ENCODE measurements around the gene NGEF.

Gene NGEF

GRCh38 chr2:232925153-232925820 lies 87.8 kb downstream of the NGEF start:
- Histone ChIP-seq H3K4me3 (ENCODE audit: low read depth, low read length) (no peak overlapping the region), H3K9me3 (ENCODE audit: control insufficient read depth, insufficient read depth, low read depth, low read length) (no peaks in the 10 kb centered on the region), H3K27ac (ENCODE audit: extremely low read depth, low read depth, low read length) (no peak overlapping the region), H3K4me1 (ENCODE audit: control insufficient read depth, insufficient read depth, low read length) (no peaks in the 10 kb centered on the region), H3K36me3 (ENCODE audit: control insufficient read depth in 2 of 2, insufficient read depth in 1 of 2, low read length in 2 of 2) (peaks cover 0 to 10% of the 10 kb centered on the region in 2 experiments; a peak in 1 of 3 replicates)
- ChIA-PET POLR2A (no interaction called here), CTCF (no interaction called here)
- TF ChIP-seq ZNF24 (tag by site-specific recombination; IDR thresholded peaks at IDR 0.05) = no peak
- peak; percentile 16; the same call in 1 of the 2 replicates for TF ChIP-seq ZIC2 (tag by site-specific recombination; IDR thresholded peaks at IDR 0.05)
- TF ChIP-seq ZBTB49 (tag by site-specific recombination; IDR thresholded peaks at IDR 0.05; ENCODE audit: low read depth) = no peak
- TF ChIP-seq ZNF169 (tag by site-specific recombination; IDR thresholded peaks at IDR 0.05) = no peak
- TF ChIP-seq ZNF157 (tag by site-specific recombination; IDR thresholded peaks at IDR 0.05) = no peak
- TF ChIP-seq PRDM10 (tag by site-specific recombination; IDR thresholded peaks at IDR 0.05) = no peak

GRCh38 chr2:232924433-232924832 lies 88.6 kb downstream of the NGEF start:
- H3K4me3 ChIP-seq (ENCODE audit: low read depth, low read length) = no peak overlapping the region
- H3K4me1 ChIP-seq (ENCODE audit: control insufficient read depth, insufficient read depth, low read length) = no peaks in the 10 kb centered on the region
- H3K27ac ChIP-seq (ENCODE audit: extremely low read depth, low read depth, low read length) = no peak overlapping the region
- no peaks in the 10 kb centered on the region for H3K9me3 ChIP-seq (ENCODE audit: control insufficient read depth, insufficient read depth, low read depth, low read length)
- CTCF ChIA-PET = no interaction called here
- H3K36me3 ChIP-seq (ENCODE audit: control insufficient read depth in 2 of 2, insufficient read depth in 1 of 2, low read length in 2 of 2) = peaks cover 0 to 17% of the 10 kb centered on the region in 2 experiments; a peak in 1 of 3 replicates
- POLR2A ChIA-PET = no interaction called here
- TF ChIP-seq GLIS2 (tag by site-specific recombination; IDR thresholded peaks at IDR 0.05) = no peak
- TF ChIP-seq SETDB1 (IDR thresholded peaks at IDR 0.05; ENCODE audit: insufficient read length, low read length) = peak; percentile 59

- Histone ChIP-seq H3K36me3 (ENCODE audit: control insufficient read depth in 2 of 2, insufficient read depth in 1 of 2, low read length in 2 of 2) (peaks cover 0 to 17% of the 10 kb centered on the region in 2 experiments; a peak in 1 of 3 replicates), H3K4me3 (ENCODE audit: low read depth, low read length) (no peak overlapping the region), H3K27ac (ENCODE audit: extremely low read depth, low read depth, low read length) (no peak overlapping the region), H3K9me3 (ENCODE audit: control insufficient read depth, insufficient read depth, low read depth, low read length) (no peaks in the 10 kb centered on the region), H3K4me1 (ENCODE audit: control insufficient read depth, insufficient read depth, low read length) (no peaks in the 10 kb centered on the region)
- ChIA-PET CTCF (no interaction called here), POLR2A (no interaction called here)
- TF ChIP-seq ZNF148 (tag by site-specific recombination; IDR thresholded peaks at IDR 0.05; ENCODE audit: borderline replicate concordance) (no peak), KLF16 (tag by site-specific recombination; IDR thresholded peaks at IDR 0.05) (no peak), CTCF (tag by site-specific recombination; IDR thresholded peaks at IDR 0.05) (no peak), ZNF639 (tag by site-specific recombination; IDR thresholded peaks at IDR 0.05) (no peak), GLIS1 (tag by site-specific recombination; IDR thresholded peaks at IDR 0.05) (no peak), HOXD13 (CRISPR knock-in tag; IDR thresholded peaks at IDR 0.05; ENCODE audit: borderline replicate concordance) (no peak), AEBP2 (tag by site-specific recombination; IDR thresholded peaks at IDR 0.05; ENCODE audit: borderline replicate concordance) (no peak), ZNF169 (tag by site-specific recombination; IDR thresholded peaks at IDR 0.05) (no peak), ZNF777 (tag by site-specific recombination; IDR thresholded peaks at IDR 0.05; ENCODE audit: borderline replicate concordance) (no peak), RBAK (tag by site-specific recombination; IDR thresholded peaks at IDR 0.05) (no peak)
Measured at GRCh38 chr2:232920760-232921159, 92.3 kb downstream of the NGEF start.

All from HEK293 (cell line).